Neural progenitor cell (in vitro differentiated cells): ENCODE data around the gene HCAR3.
"Not testable (repeated sequence)": the region's sequence is repeated elsewhere in the genome, so short reads cannot be mapped to it uniquely, and the experiment has no call there.

Experiments used
- CTCF ChIP-seq: fragments of 200-600 bp; sonication (generic); IDR thresholded peaks from 2 replicates; pipeline ENCODE4 v1.5.1; 2017; ENCODE audit warnings: antibody characterized with exemption, mild to moderate bottlenecking
- EZH2phosphoT487 ChIP-seq: fragments of 200-600 bp; sonication (generic); IDR thresholded peaks from 2 replicates; pipeline ENCODE4 v1.6.1; 2017; ENCODE audit warnings: antibody characterized with exemption

- TF ChIP-seq CTCF, EZH2phosphoT487: not testable (repeated sequence)
Measured at GRCh38 chr12:122711266-122711665, 5.3 kb downstream of the HCAR3 start.
